ENCODE measurements around the gene PIGM.

The PIGM gene

DNA sequence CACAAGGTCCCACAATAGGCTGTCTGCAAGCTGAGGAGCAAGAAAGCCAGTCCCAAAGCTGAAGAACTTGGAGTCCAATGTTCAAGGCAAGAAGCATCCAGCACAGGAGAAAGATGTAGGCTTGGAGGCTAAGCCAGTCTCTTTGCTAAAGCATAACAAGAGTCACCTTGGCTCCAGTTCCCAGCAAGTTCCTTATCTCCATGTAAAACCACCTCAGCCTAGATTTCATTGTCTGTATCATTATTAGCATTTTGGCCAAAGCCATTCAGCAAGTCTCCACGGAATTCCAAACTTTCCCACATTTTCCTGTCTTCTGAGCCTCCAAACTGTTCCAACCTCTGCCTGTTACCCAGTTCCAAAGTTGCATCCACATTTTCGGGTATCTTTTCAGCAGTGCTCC is 36.9 kb downstream of the PIGM start:
- Mint-ChIP-seq H3K27ac (no peak overlapping the region), H3K4me3 (no peak overlapping the region), H3K9me3 (no peaks in the 10 kb centered on the region), H3K27me3 (ENCODE audit: low read depth) (peaks cover 30% of the 10 kb centered on the region), H3K36me3 (ENCODE audit: low read depth) (no peaks in the 10 kb centered on the region), H3K4me1 (no peaks in the 10 kb centered on the region)
- TF ChIP-seq, protein P1, sequence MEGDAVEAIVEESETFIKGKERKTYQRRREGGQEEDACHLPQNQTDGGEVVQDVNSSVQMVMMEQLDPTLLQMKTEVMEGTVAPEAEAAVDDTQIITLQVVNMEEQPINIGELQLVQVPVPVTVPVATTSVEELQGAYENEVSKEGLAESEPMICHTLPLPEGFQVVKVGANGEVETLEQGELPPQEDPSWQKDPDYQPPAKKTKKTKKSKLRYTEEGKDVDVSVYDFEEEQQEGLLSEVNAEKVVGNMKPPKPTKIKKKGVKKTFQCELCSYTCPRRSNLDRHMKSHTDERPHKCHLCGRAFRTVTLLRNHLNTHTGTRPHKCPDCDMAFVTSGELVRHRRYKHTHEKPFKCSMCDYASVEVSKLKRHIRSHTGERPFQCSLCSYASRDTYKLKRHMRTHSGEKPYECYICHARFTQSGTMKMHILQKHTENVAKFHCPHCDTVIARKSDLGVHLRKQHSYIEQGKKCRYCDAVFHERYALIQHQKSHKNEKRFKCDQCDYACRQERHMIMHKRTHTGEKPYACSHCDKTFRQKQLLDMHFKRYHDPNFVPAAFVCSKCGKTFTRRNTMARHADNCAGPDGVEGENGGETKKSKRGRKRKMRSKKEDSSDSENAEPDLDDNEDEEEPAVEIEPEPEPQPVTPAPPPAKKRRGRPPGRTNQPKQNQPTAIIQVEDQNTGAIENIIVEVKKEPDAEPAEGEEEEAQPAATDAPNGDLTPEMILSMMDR (IDR thresholded peaks at IDR 0.05; ENCODE audit: unreplicated experiment in 3 of 3): no peak

DNA sequence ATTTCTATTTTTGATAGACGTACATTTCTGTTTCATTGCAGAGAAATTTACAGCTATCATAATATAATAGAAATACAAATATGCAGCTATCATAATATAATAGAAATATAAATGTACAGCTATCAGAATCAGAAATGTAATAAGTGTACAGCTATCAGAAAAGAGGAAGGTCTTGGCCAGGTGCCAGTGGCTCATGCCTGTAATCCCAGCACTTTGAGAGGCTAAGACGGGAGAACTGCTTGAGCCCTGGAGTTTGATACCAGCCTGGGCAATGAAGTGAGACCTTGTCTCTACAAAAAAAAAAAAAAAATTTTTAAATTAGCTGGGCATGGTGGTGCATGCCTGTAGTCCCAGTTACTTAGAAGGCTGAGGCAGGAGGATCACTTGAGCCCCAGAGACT is 37.9 kb downstream of the PIGM start:
- H3K36me3 Mint-ChIP-seq (ENCODE audit: low read depth): no peaks in the 10 kb centered on the region
- H3K4me3 Mint-ChIP-seq: no peak overlapping the region

DNA sequence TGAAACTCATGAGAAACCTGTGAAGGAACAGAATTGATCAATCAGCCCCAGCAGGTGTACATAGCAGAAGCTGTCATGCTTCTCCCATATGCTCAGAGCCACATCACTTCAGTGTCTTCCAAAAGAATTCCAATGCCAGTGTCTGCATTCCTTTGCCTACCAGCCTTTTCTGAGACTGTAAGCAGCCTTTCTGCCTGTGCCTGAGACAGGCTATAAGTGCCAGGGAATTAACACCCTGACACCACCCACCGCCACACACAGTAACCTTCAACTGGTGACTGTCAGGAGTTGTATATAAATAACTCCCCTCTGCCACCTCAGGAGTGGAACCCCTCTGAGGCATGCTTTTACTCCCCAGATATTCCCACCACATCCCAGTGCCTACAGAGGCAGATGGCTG is 39.6 kb downstream of the PIGM start:
- TF ChIP-seq, protein P1 (IDR thresholded peaks at IDR 0.05; ENCODE audit: unreplicated experiment in 3 of 3): no peak
- no peaks in the 10 kb centered on the region for H3K9me3 Mint-ChIP-seq
- H3K4me3 Mint-ChIP-seq: no peak overlapping the region
- no peaks in the 10 kb centered on the region for H3K4me1 Mint-ChIP-seq
- no peaks in the 10 kb centered on the region for H3K36me3 Mint-ChIP-seq (ENCODE audit: low read depth)
- no peak overlapping the region for H3K27ac Mint-ChIP-seq
- peaks cover 34% of the 10 kb centered on the region for H3K27me3 Mint-ChIP-seq (ENCODE audit: low read depth)

More for the DNA sequence above, 37.9 kb downstream of the PIGM start:
- Mint-ChIP-seq H3K27me3 (ENCODE audit: low read depth) (peaks cover 30% of the 10 kb centered on the region), H3K27ac (no peak overlapping the region), H3K4me1 (no peaks in the 10 kb centered on the region), H3K9me3 (no peaks in the 10 kb centered on the region)
- TF ChIP-seq, protein P1 (IDR thresholded peaks at IDR 0.05; ENCODE audit: unreplicated experiment in 3 of 3): no peak

DNA sequence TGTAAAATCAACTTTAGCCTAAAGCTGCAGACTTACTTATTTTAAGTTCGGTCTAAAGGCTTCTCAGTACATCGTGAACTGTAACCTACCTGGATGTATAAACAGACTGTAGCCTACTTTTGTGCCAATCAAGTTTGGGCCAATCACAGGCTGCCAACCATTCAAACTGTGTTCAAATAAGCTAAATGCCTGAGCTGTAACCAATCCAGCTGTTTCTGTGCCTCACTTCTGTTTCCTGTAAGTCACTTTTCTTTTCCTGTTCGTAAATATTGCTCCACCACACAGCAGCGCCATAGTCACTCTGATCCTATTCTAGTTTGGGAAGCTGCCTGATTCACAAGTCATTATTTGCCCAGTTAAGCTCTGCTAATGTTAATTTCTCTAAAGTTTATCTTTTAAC is 40.3 kb downstream of the PIGM start:
- Mint-ChIP-seq H3K4me1 (no peaks in the 10 kb centered on the region), H3K9me3 (no peaks in the 10 kb centered on the region), H3K36me3 (ENCODE audit: low read depth) (no peaks in the 10 kb centered on the region), H3K27me3 (ENCODE audit: low read depth) (peaks cover 34% of the 10 kb centered on the region), H3K4me3 (no peak overlapping the region), H3K27ac (no peak overlapping the region)
- TF ChIP-seq, protein P1 (IDR thresholded peaks at IDR 0.05; ENCODE audit: unreplicated experiment in 3 of 3): no peak

DNA sequence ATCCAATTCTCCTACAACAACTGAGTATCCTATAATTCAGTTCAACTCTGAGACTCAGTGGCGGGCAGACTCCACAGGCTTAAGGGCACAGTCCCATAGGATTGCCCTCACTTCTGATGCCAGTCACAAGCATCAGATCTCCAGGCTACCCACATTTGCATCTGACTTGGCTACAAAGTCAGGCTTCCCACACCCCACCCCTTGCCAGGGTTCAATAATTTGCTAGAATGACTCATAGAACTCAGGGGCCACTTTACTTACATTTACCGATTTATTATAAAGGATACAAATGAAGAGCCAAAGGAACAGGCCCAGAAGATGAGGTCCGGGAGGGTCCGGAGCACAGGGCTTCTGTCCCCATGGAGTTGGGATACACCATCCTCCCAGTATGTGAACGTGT is 41.8 kb downstream of the PIGM start:
- TF ChIP-seq, protein P1 (IDR thresholded peaks at IDR 0.05; ENCODE audit: unreplicated experiment in 3 of 3): no peak
- peaks cover 26% of the 10 kb centered on the region for H3K27me3 Mint-ChIP-seq (ENCODE audit: low read depth)
- no peak overlapping the region for H3K4me3 Mint-ChIP-seq

DNA sequence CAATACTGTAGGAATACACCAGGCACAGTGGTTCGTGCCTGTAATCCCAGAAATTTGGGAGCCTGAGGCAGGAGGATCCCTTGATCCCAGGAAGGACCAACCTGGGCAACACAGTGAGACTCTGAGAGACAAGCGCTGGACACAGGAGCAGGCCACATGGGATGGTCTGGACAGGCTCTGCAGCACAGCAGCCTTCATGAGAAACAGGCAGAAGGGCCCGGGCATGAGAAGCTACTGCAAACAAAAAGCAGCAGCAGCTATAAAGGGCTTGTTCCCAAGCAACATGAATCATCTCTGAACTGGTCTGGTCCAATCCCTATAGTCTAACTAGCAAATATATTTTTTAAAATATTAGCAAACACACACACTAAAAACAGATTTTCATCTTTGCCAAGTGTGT is 42.2 kb downstream of the PIGM start:
- Mint-ChIP-seq H3K27me3 (ENCODE audit: low read depth) (peaks cover 23% of the 10 kb centered on the region), H3K9me3 (no peaks in the 10 kb centered on the region), H3K27ac (no peak overlapping the region), H3K4me3 (no peak overlapping the region), H3K4me1 (no peaks in the 10 kb centered on the region), H3K36me3 (ENCODE audit: low read depth) (no peaks in the 10 kb centered on the region)
- TF ChIP-seq, protein P1 (IDR thresholded peaks at IDR 0.05; ENCODE audit: unreplicated experiment in 3 of 3): no peak

More for the DNA sequence above, 41.8 kb downstream of the PIGM start:
- Mint-ChIP-seq H3K4me1 (no peaks in the 10 kb centered on the region), H3K36me3 (ENCODE audit: low read depth) (no peaks in the 10 kb centered on the region), H3K9me3 (no peaks in the 10 kb centered on the region), H3K27ac (no peak overlapping the region)
